H1 (cell line): Measurements from ENCODE around the gene SLFN12L.

Experiments used
- JUND ChIP-seq: IDR thresholded peaks from 2 replicates; pipeline ENCODE4 v1.6.1; 2011; ENCODE audit warnings: mild to moderate bottlenecking, improper control_type of control experiment, low read length
- KDM1A ChIP-seq: fragments of 200-600, 300-600 bp; sonication (generic); IDR thresholded peaks from 2 replicates; pipeline ENCODE4 v1.7.1; 2016; ENCODE audit warnings: mild to moderate bottlenecking, low read length, borderline replicate concordance
- TEAD4 ChIP-seq: IDR thresholded peaks from 2 replicates; pipeline ENCODE4 v1.6.1; 2012; ENCODE audit warnings: low read depth, low read length, inconsistent platforms, mixed read lengths

DNA sequence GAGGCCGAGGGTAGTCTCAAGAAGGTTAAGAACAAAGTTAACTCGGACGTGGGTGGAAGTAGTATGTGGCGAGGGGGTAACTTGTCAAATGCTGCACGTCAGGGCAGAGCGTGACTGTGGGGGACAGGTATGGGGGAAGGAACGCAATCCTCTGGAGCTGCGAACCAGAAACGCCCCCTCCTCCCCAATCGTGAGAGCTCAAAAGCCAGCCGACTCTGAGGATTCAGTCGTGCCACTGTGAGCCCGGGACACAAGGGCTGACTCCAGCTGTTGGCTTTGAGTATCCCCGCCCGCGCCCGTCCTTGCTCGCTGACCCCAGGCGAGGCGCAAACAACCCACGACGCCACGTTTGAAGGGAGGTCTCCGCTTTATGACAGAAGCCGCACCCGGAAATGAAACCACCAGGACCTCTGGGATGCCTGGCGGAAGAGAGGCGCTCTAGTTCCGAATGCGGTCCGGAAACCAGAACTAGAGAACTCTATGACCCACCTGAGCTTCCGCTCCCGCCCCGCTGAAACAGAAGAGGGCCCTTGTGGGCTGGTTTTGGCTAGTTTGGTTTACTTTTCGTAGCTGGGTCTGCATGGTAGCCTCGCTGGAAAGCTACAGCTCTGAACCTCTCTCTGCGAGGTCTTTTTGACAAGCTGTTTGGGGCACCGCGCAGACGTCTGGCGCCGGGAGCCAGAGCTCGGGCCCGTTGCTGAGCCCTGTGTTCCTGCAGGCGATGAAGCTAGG is 40.9 kb upstream of the SLFN12L start, which contains the start of gene PEX12:
- no peak for TF ChIP-seq JUND
- TF ChIP-seq KDM1A, result no peak
- TF ChIP-seq TEAD4, result no peak
